Measurements from ENCODE around the gene SERPINA6.

GRCh38 chr14:94340533-94340932, 17.4 kb upstream of the SERPINA6 start:
- no peak for TF ChIP-seq POLR2AphosphoS5 (IDR thresholded peaks at IDR 0.05)
- TF ChIP-seq, protein P1, sequence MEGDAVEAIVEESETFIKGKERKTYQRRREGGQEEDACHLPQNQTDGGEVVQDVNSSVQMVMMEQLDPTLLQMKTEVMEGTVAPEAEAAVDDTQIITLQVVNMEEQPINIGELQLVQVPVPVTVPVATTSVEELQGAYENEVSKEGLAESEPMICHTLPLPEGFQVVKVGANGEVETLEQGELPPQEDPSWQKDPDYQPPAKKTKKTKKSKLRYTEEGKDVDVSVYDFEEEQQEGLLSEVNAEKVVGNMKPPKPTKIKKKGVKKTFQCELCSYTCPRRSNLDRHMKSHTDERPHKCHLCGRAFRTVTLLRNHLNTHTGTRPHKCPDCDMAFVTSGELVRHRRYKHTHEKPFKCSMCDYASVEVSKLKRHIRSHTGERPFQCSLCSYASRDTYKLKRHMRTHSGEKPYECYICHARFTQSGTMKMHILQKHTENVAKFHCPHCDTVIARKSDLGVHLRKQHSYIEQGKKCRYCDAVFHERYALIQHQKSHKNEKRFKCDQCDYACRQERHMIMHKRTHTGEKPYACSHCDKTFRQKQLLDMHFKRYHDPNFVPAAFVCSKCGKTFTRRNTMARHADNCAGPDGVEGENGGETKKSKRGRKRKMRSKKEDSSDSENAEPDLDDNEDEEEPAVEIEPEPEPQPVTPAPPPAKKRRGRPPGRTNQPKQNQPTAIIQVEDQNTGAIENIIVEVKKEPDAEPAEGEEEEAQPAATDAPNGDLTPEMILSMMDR (IDR thresholded peaks at IDR 0.05), result no peak
